Measurements from ENCODE around the gene SFXN4. TPM values are rescaled to one million over a fixed set of nuclear protein-coding genes. Genes with fewer than 3 reads are reported as not detected.

SFXN4 gene
- total and polyA plus RNA-seq, 9 of the 15 experiments (the other 6 are each of a cell fraction or from before 2014, with no cell fraction given): 40.1 to 97.8 (median 54.5) TPM

- ATAC-seq (no peak), DNase-seq (ENCODE audit: extremely low read depth in 1 of 4, low spot score in 3 of 4) (no peak), FAIRE-seq (no peak)
- no peaks in the 10 kb centered on the region for H3K9me3 ChIP-seq (replicated peaks; ENCODE audit: control insufficient read depth, insufficient read depth, low read depth, low read length)
- in situ Hi-C loops (cut with MboI): no loop called here
- no peak overlapping the region for H2AFZ ChIP-seq (ENCODE audit: low read depth, low read length)
- peaks cover 13 to 14% of the 10 kb centered on the region in 2 experiments; a peak in 4 of 5 replicates for H3K4me1 ChIP-seq (replicated peaks in 1 of 2; ENCODE audit: control insufficient read depth in 2 of 2, insufficient read depth in 2 of 2, low read length in 2 of 2)
- H3K9me1 ChIP-seq (ENCODE audit: control insufficient read depth, insufficient read depth, low read length): no peaks in the 10 kb centered on the region
- no peaks in the 10 kb centered on the region for H4K20me1 ChIP-seq (replicated peaks; ENCODE audit: control insufficient read depth, insufficient read depth, low read length)
- H3K27ac ChIP-seq (ENCODE audit: extremely low read depth, low read depth, low read length): no peak overlapping the region
- peaks cover 6% of the 10 kb centered on the region for H3K79me2 ChIP-seq (ENCODE audit: control insufficient read depth, insufficient read depth, low read length)
- no peaks in the 10 kb centered on the region for H3K27me3 ChIP-seq (ENCODE audit: control insufficient read depth in 2 of 2, insufficient read depth in 2 of 2, low read length in 2 of 2)
- peak overlapping the region; percentile 76 for H3K4me2 ChIP-seq (ENCODE audit: insufficient read depth, low read length)
- TSS peak; percentile 66 for BruUV-seq (replicated peaks)
- H3K4me3 ChIP-seq: no peak overlapping the region; the same call in 1 of the 2 replicates
- intact Hi-C loops (cut with micrococcal nuclease): no loop called here
- peaks cover 5% of the 10 kb centered on the region; the same call in 2 of the 3 replicates for H3K36me3 ChIP-seq (ENCODE audit: control insufficient read depth, insufficient read depth, low read length)
- ChIA-PET CTCF (ENCODE audit: low intra/inter-chr PET ratio) (interaction anchor here (0.6 kb wide), 1 partner anchor 57 kb away, joined by 3 read pairs; no protein-coding TSS in a partner anchor), POLR2A (interaction anchor here (1.4 kb wide), 1 partner anchor 14 kb away, joined by 5 read pairs; no protein-coding TSS in a partner anchor)
- 92% methylated on average over 9 of the region's 12 CpGs for WGBS (ENCODE audit: insufficient coverage, low coverage, missing lambda C conversion rate)
- H3K9ac ChIP-seq (ENCODE audit: insufficient read depth in 1 of 2, low read depth in 2 of 2, low read length in 2 of 2): no peak overlapping the region
- TF ChIP-seq CHD7 (IDR thresholded peaks at IDR 0.05; ENCODE audit: low read depth, low read length): no peak
- TF ChIP-seq POLR2AphosphoS2 (IDR thresholded peaks at IDR 0.05; ENCODE audit: low read length): no peak
- no peak for TF ChIP-seq JUNB (CRISPR knock-in tag; conservative IDR thresholded peaks at IDR 0.05)
- TF ChIP-seq ZBTB2 (IDR thresholded peaks at IDR 0.05): no peak
- no peak for TF ChIP-seq MTF1 (CRISPR knock-in tag; IDR thresholded peaks at IDR 0.05; ENCODE audit: borderline replicate concordance)
- TF ChIP-seq ZNF551 (CRISPR knock-in tag; IDR thresholded peaks at IDR 0.05): no peak
- no peak for TF ChIP-seq POLR3G (IDR thresholded peaks at IDR 0.05; ENCODE audit: extremely low read depth, insufficient read length, insufficient replicate concordance)
- TF ChIP-seq NONO (IDR thresholded peaks at IDR 0.05; ENCODE audit: low read depth in 2 of 2, low read length in 1 of 2): no peak
- TF ChIP-seq ERF (CRISPR knock-in tag; IDR thresholded peaks at IDR 0.05): no peak
- no peak for TF ChIP-seq STAT5A (IDR thresholded peaks at IDR 0.05; ENCODE audit: borderline replicate concordance, low read length)
Observed at GRCh38 chr10:119105155-119105554, 60.4 kb downstream of the SFXN4 start.
